Kidney (tissue), 14 donors: ENCODE results near the gene DDIT4. TPM values are rescaled to one million over a fixed set of nuclear protein-coding genes. Genes with fewer than 3 reads are reported as not detected.

Source experiments
- DNase-seq, 5 donors: peaks; one replicate each; pipeline ENCODE4 v3.0.0-alpha.2; 2013 to 2020
- FAIRE-seq: peaks from 2 replicates; lab custom pipeline; 2012; peaks lifted over from hg19 to GRCh38; lab: Jason Lieb, UNC
- H3K27ac ChIP-seq, 2 donors: one replicate each; pipeline ENCODE4 v1.7.0; 2013; ENCODE audit warnings: low read depth in 2 of 2, low read length in 2 of 2, inconsistent platforms in 1 of 2
- H3K27me3 ChIP-seq: one replicate; pipeline ENCODE4 v1.7.1; 2013; ENCODE audit warnings: low read length, inconsistent platforms; ENCODE audit not compliant: control insufficient read depth, insufficient read depth
- H3K36me3 ChIP-seq, 3 donors: one replicate each; pipeline versions ENCODE4 v1.7.0 to v1.7.1; 2013; ENCODE audit warnings: low read length in 3 of 3, control low read depth in 1 of 3, inconsistent platforms in 1 of 3; ENCODE audit not compliant: insufficient read depth in 3 of 3, control insufficient read depth in 2 of 3
- H3K4me1 ChIP-seq, 3 donors: one replicate each; pipeline versions ENCODE4 v1.7.0 to v1.7.1; 2013; ENCODE audit warnings: low read length in 3 of 3, inconsistent platforms in 1 of 3, low read depth in 1 of 3; ENCODE audit not compliant: control insufficient read depth in 2 of 3, insufficient read depth in 2 of 3
- H3K4me3 ChIP-seq, 3 donors: one replicate each; pipeline versions ENCODE4 v1.7.0 to v1.8.1; 2013; ENCODE audit warnings: low read length in 3 of 3, control low read depth in 1 of 3, inconsistent platforms in 1 of 3
- H3K9ac ChIP-seq, 3 donors: one replicate each; pipeline versions ENCODE4 v1.7.0 to v1.7.1; 2013; ENCODE audit warnings: low read length in 3 of 3, control low read depth in 1 of 3, inconsistent platforms in 1 of 3
- H3K9me3 ChIP-seq, 3 donors: one replicate each; pipeline versions ENCODE4 v1.7.0 to v1.7.1; 2013; ENCODE audit warnings: low read length in 3 of 3, control low read depth in 1 of 3, inconsistent platforms in 1 of 3; ENCODE audit not compliant: control insufficient read depth in 2 of 3, insufficient read depth in 1 of 3
- intact Hi-C: fragments of 100-400 bp; cut with DNase I; formaldehyde crosslinking; loops from one replicate; pipeline ENCODE4 v1.11.1; 2022
- polyA plus RNA-seq: library from polyadenylated mRNA; stranded (reverse); fragments of 350-450 nt; fragmentation: Illumina TruSeq; extraction: RNeasy Lipid Tissue Mini Kit (QIAGEN cat#74804); gene quantifications from one replicate; pipeline ENCODE4 v1.2.3, GENCODE V29; 2014; ENCODE audit warnings: low read depth, low replicate concordance; ENCODE audit not compliant: insufficient read depth
- total RNA-seq: library from RNA; stranded (reverse); fragmentation: NEBNext Ultra II Directional; extraction: Animal tissue kit (Norgen Biotek cat#: 25700); gene quantifications from one replicate; pipeline ENCODE4 v1.2.1, GENCODE V29; 2021
- TF ChIP-seq, protein P1 (sequence below): IDR thresholded peaks from 3 replicates; pipeline ENCODE4 v1.5.1; 2012; ENCODE audit warnings: mild to moderate bottlenecking, moderate library complexity, borderline replicate concordance; ENCODE audit not compliant: insufficient read depth; ENCODE audit errors: extremely low read depth
- donor health status: control.
- donor health status: control.
- donor health status: control.
- donor health status: control.
- donor health status: control.
- donor health status: DM: yes; HTN: yes; CAD: no.
- donor health status: Normal renal cell carcinoma (clear cell type).

The DDIT4 gene
- total and polyA plus RNA-seq, 2 donors from 2014 or later, result 96.9 to 292 TPM

DNA sequence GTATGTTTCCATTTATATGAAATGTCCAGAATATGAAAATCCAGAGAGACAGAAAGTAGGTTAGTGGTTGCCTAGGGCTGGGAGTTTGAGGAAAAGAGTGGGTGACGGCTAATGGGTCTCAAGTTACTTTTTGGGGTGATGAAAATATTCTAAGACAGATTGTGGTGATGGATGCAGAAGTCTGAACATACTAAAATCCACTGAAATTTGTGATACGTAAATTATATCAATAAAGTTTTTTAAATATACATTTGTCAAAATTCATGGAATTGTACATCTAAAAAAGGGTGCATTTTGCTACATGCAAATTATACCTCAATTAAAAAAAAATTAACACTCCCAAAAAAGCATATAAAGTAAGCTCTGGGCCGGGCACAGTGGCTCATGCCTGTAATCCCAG, 9.4 kb downstream of the DDIT4 start:
- H3K27ac ChIP-seq, result no peak overlapping the region
- intact Hi-C loops, result no loop called here
- no peaks in the 10 kb centered on the region for H3K27me3 ChIP-seq
- peaks cover 0 to 10% (median 4%) of the 10 kb centered on the region in 3 donors for H3K4me1 ChIP-seq
- H3K9me3 ChIP-seq, result no peaks in the 10 kb centered on the region
- no peaks in the 10 kb centered on the region for H3K36me3 ChIP-seq
- no peak for FAIRE-seq
- H3K9ac ChIP-seq, result no peak overlapping the region
- TF ChIP-seq, protein P1, sequence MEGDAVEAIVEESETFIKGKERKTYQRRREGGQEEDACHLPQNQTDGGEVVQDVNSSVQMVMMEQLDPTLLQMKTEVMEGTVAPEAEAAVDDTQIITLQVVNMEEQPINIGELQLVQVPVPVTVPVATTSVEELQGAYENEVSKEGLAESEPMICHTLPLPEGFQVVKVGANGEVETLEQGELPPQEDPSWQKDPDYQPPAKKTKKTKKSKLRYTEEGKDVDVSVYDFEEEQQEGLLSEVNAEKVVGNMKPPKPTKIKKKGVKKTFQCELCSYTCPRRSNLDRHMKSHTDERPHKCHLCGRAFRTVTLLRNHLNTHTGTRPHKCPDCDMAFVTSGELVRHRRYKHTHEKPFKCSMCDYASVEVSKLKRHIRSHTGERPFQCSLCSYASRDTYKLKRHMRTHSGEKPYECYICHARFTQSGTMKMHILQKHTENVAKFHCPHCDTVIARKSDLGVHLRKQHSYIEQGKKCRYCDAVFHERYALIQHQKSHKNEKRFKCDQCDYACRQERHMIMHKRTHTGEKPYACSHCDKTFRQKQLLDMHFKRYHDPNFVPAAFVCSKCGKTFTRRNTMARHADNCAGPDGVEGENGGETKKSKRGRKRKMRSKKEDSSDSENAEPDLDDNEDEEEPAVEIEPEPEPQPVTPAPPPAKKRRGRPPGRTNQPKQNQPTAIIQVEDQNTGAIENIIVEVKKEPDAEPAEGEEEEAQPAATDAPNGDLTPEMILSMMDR, result no peak
- no peak overlapping the region for H3K4me3 ChIP-seq
- DNase-seq, result no peak

DNA sequence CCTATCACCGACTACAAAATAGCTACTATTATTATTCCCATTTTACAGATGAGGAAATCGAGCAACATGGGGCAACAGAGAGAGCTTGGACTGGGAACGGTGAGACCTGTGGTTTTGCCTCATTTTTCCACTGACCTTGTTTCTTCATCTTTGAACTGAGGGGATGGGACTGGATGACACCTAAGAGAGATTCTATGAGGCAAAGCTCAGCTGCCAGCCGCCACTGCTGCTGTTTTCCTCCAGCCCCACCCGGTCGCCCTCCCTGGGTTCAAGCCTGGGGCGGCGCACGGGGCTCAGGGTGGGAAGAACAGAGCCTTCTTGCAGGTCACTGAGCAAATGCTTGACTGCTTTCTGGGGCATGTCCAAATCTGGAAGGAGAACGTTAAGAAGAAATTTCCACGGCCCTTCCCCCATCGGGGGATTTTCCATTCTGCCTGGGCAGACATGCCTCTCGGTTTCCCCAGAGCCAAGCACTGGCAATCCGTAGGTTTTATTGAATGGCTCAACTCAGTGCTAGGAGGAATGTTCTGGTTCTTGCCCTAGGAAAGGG, 12.3 kb downstream of the DDIT4 start:
- DNase-seq (peak in 4 of 5 donors; percentile 51 to 92 (median 64)), FAIRE-seq (no peak)
- H3K27me3 ChIP-seq, result no peaks in the 10 kb centered on the region
- H3K36me3 ChIP-seq, result no peaks in the 10 kb centered on the region
- H3K9me3 ChIP-seq, result no peaks in the 10 kb centered on the region
- H3K4me1 ChIP-seq, result peaks cover 0 to 10% (median 4%) of the 10 kb centered on the region in 3 donors
- H3K27ac ChIP-seq, result peak overlapping the region; percentile 73 to 84
- TF ChIP-seq, protein P1, result no peak
- no peak overlapping the region for H3K4me3 ChIP-seq
- intact Hi-C loops, result no loop called here
- peak overlapping the region in 1 of 3 donors; percentile 20 for H3K9ac ChIP-seq

DNA sequence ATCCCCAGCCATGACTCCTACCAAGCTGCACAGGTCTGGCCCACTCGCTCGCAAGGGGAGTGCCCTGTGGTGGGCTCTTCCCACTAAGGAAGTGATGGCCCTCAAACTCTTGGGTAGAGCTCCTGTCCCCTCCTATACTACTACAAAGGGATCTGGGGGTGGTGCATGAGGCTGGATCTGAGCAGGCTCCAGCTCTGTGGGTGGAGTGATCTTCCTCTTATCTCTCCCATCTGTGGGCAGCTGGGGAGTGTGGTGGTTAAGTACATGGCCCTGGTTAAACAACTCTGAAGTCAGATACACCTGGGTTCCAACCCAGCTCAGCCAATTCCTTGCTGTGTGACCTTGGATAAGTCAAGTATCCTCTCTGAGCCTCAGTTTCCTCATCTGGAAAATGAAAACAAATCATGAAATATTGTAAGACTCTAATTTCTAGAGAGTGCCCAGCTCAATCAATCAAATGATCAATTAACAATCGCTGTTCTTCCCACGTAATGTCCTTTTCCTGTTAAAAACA, 17.4 kb downstream of the DDIT4 start:
- H3K4me3 ChIP-seq, result no peak overlapping the region
- intact Hi-C loops, result no loop called here
- no peaks in the 10 kb centered on the region for H3K9me3 ChIP-seq
- H3K27ac ChIP-seq, result no peak overlapping the region
- H3K27me3 ChIP-seq, result no peaks in the 10 kb centered on the region
- FAIRE-seq, result no peak
- H3K36me3 ChIP-seq, result no peaks in the 10 kb centered on the region
- no peak overlapping the region for H3K9ac ChIP-seq
- peaks cover 0 to 5% (median 2%) of the 10 kb centered on the region in 3 donors for H3K4me1 ChIP-seq
- TF ChIP-seq, protein P1, result no peak
- DNase-seq, result no peak
